Pulmonary artery endothelial cell (primary cell): ENCODE results near the gene GCK. TPM values are rescaled to one million over a fixed set of nuclear protein-coding genes. Genes with fewer than 3 reads are reported as not detected.

Experiments used
- DNase-seq: peaks from one replicate; pipeline ENCODE4 v3.0.0-alpha.2; 2011; ENCODE audit warnings: low read depth, low spot score
- total RNA-seq: library from RNA; depleted of rRNA; stranded (reverse); fragments of >200 nt; gene quantifications from 2 replicates; pipeline ENCODE4 v1.2.3, GENCODE V29; 2014

The GCK gene
- 0.26 and 0.39 TPM in 2 replicates for total RNA-seq

DNA sequence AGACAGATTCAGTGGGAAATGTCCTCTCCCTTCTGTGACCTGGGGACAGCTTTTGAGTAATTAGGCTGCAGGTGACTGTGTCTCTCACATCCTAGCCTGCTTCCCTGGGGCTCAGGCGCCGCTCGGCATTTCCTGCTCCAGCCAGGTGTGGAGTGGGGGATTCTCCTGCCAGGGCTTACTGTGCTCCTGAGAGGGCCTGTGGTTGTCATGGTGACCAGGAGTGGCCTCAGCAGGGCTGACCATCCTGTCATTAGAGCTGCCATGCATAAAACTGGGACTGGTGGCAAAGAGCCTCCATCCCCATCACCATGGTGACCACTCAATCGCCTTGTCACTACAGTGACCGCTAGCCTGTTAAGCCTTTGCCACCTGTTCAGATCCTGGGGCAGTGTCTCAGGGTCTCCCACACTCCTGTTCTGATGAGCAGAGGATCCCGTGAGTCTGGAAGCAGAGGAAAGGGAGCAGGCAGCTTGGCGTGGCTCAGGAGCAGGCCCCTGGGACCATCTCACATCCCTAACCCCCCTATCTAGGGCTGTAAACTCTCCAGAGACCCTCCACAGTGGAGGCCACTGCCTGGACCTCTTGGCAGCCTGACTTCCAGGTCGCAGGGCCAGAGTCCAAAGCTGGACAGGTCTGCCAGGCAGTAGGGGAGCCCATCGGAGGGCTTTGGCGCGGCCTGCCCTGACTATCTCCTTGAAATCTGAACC, at the start of gene GCK:
Gene GCK, minus strand, starts transcription at position 154 of the 707 bp plus-strand sequence. CDS start 486 bp downstream, outside the sequence.
- DNase-seq, result no peak

DNA sequence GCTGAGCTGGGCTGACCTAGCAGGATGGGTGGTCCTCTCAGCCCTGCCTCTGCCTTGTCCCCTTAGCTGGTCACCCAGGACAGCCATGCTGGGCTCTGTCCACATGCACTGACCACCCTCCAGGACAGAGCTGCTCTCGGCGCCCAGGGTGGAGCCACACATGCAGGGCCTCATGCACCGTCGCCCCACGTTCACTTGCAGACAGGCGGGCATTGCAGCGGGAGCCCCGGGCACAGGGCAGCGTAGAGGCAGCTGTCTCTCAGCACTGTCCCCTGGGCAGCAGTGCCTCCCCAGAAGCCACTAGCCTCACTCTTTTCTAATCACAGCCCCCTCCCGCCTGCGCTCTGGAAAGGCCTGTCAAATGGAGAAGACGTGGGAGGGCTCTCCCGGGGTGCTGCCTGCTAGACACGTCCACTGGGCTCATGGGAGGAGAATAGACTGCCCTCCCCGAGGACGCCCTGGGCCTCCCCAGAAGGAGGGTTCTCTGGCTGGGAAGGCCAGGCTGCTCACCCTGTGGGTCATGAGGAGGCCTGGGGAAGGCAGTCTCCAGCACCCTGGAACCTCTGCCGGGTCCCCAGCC, 49.0 kb upstream of the GCK start:
- no peak for DNase-seq

DNA sequence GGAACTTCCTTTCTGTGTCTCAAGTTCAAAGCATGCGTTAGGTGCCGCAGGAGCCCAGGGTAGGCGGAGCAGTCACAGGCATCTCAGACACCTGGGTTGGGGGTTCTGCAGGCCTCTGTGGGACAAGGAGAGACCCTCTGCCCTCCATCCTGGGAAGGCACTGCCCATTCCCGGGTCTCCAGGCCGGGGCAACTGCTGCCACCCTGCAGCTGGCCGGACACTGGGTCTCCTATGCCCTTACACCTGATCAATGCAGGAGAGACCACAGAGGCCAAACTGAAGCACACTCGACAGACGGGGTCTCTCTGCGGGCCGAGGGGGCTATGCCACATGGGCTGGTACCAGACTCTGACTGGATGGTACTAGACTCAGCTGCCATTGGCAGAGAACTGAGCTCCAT, 48.5 kb upstream of the GCK start:
- DNase-seq, result no peak

DNA sequence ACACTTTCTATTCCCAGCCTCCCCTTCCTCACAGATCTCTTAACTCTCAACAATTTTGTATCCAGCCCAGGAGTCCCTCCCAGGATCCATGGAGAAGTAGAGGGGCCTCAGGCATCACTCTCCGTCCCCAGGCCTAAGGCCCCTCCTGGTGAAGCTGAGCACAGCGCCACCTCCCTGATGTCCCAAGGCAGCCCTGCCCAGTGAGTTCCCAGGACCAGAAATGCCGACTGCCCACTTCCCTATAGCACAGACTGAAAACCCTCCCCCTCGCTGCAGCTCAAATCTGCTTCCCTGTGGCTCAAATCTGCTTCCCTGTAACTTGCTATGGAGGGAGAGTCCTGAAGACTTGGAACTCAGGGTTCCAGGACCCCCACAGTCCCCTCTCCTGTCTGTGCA, 47.1 kb upstream of the GCK start:
- no peak for DNase-seq

DNA sequence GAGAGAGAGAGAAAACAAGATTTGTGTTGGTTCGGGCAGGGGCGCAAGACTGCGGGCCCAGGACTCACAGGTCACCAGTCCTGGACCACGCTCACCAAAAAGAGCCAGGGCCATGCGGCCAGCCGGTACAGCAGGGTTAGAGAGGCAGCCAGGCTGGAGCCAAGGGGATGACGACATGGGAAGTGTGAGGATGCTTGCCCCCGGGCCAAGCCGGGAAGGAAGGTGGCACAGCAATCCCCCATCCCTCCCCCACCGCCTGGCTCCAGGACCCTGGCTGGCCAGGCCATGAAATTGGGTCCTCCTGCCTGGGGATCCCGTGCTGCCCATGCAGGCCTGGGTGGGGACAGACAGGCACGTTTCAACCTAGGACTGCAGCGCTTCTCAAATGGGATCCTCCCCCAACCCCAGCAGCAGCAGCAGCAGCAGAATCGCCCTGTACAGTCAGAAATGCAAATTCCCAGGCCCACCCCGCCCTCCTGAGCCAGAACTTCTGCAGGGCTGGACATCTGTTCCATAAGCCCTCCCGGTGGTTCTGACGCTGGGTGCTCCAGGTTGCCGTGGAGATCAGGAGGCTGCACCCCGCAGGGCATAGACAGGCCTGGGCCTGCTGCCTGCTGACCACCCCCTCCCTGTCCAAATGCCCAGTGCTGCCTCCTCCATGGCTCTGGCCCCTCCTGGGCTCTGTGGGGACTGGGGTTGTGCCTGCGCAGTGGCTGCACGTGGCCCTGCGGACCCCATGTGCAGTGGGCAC, 46.5 kb upstream of the GCK start:
- no peak for DNase-seq

DNA sequence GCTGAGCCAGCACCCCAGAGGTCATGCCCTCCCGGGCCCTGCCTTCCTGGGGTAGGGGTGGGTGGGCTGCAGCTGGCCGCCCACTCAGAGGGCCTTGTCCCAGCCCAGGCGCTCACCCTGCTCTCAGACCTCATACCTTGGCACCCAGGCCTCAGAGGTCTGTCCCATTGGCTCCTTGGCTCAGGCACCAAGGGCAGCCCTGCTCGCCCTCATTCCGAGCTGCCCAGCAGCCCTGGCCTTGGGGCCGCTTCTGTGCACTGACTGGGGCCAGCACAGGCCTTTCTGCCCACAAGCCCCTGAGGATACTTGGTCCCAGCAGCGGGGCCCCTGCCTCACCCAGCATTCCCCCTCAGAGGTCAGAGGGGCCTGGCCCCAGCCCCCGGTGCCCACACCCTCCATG, 45.8 kb upstream of the GCK start:
- DNase-seq, result no peak

DNA sequence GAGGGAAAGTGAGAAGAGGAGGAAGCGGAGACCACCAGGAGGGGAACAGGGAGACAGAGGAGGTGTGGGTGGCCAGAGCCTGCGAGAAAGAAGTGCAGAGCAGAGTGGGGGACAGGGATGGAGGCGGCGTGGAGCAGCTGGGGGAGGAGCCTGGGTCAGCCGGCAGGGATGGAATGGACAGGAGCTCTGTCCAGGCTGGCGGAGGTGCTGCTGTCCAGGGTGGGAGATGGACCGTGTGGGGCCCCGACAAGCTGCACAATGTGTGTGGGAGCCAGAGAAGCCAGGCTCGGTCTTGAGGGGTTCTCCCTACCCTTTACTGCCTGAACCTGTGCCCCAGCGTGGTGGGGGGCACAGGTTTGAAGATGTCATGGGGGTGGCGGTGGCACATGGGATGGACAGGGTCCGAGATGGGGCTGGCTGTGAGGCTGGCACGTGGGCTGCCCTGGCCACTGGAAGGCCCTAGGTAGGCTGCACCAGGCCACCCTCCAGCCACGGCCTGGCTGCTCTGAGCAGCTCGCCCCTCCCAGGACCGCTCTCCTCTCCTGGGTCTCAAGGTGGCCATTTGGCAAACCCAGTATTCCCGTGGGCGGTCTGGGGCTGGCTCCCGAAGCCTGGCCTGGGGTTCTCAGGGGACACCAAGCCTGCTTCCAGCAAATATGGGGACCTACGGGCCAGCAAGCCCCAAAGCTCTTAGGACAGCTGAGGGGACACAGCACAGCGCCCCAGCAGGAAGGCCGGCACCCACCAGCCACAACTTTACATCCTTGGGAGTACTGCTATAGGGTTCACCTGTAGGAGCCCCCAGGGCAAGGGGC, 43.9 kb upstream of the GCK start:
- DNase-seq, result no peak

DNA sequence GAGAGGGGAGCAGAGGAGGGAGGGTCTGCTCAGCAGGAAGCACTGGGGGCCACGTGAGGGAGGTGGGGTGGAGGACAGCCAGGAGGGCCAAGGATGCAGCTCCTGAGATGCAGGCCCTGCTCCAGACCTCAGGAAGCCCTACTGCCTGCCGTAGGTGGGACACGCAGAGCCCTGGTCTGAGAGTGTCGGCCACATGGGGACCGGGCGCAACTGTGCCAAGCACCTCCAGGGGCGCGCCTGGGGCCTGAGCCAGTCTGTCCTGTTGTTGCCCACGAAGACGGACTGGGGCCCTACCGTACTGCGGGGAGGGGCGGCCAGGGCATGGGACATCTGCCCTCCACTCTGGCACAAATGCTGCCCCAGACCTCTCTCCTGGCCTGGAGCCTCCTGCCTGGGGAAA, 43.2 kb upstream of the GCK start:
- DNase-seq, result no peak

DNA sequence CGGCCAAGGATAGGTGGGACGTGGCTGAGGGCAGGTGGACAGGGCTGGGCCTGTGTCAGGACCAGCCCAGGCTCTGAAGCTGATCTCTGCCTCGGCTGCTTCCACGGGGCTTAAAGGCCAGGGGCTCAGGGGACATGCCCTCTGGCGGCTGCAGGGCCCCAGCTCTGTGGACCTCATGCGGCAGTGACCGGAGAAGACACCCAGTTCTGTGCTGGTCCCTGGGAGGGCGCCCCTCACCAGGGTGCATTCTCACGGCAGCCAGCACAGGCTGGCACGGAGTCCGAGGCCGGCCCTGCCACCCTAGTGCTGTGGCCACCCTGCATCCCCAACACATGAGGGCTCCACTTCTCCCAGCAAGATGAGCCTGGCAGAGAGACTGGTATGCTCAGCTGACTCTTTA, 41.8 kb upstream of the GCK start:
- no peak for DNase-seq

DNA sequence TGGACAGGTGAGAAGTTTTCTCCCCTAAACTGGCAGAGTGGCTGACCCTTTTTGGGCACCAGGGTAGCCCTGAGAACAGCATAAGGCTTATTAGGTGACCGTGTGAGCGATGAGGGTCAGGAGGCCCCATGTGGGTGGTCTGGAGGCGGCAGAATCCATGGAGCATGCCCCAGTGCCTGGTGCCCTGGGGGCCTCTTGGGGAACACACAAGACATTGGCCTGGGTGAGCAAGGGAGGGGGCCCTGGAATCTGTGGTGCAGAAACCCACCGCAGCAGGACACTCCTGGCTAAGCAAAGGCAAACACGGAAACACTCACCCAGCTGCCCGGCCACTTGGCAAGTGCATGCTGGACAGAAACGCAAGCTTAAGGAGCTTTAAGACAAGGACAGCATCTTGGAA, 41.0 kb upstream of the GCK start:
- DNase-seq, result no peak

DNA sequence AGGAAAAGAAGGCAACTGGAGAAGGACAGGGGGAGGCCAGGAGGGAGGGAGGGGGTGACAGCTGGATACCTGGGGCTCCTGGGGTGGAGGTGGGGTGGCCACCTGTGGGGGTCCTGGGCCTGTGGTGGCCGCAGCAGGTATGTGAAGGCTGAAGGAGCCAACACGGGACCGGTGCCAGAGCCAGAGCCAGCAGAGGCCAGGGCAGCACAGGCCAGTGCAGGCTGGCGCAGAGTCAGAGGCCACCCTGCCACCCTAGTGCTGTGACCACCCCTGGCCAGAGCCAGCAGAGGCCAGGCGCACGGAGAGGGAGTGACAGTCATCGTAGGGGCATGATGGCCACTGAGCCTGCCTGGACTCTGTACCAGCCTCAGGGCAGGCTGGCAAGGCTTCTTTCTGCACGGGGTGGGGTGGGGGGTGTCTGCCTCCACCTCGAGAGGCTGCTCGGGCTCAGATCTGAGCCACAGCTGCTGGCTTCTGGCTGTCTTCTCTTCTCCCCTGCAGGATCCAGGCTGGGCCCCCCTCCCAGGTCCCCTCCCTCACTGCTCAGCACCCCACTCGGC, 40.4 kb upstream of the GCK start:
- DNase-seq, result no peak

DNA sequence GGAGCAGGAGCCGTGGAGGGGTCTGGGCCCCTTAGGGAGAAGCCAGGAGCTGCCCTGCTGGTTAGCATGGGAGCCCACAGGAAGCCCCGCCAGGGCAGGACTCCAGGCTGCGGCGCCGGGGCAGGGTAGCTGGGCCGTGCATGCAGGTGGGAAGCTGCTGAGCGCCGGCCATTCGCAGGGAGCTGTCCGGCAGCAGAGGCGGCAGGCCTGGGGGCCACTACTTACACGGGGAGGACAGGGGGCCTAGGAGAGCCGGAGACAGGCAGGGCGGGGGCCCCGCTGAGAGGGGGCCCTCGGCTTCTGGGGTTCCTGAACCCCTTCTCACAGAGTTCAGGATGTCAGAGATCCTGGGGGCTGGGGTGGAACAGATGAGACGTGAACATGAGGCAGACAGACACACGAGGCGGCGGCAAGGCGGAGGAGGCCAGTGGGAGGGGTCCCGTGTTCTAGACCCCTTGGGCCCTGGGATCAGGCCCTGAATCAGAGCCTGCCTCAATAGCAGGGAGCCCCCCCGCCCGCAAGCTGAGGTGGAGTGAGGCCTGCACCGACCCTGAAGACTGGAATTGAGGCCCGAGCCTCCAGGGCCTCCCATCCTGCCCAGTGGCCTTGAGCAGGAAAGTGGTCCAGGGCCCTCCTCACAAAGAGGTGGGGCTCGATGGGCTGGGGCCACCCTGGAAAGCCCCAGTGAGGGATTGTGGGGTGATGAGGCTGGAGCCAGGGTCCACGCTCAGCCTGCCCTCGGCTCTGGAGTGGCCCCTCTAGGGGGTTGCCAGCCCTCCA, 39.5 kb upstream of the GCK start:
- no peak for DNase-seq

DNA sequence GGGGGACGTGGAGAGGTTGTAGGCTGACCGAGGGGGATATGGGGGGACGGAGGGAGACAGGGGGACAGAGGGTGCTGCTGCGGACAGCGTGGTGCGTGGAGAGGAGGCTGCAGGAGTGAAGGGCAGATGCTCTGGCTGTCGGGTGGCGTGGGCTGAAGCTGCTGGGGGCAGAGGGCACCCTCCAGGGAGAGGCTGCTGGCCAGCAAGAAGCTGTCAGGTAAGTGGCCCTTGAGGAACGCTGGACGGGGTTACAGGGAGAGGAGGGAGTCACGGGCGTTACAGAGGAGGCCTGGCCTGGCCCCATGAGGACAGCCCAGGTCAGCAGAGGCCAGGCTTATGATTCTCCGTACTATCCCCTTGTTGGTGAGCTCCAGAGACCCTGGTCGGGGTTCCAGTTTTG, 38.7 kb upstream of the GCK start:
- DNase-seq, result no peak

DNA sequence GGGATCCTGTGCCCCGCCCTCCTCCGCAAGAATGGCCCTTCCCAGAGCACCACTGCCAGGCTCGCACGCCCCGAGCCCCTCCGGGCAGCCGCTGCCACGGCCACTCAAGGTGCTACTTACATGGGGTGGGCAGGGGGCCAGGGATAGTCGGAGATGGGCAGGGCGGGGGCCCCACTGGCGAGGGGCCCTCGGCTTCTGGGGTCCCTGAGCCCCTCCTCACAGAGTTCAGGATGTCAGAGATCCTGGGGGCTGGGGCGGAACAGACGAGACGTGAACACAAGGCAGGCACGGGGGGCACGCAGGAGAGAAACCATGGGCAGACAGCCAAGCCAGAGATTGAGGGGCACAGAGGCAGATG, 37.1 kb upstream of the GCK start:
- no peak for DNase-seq

DNA sequence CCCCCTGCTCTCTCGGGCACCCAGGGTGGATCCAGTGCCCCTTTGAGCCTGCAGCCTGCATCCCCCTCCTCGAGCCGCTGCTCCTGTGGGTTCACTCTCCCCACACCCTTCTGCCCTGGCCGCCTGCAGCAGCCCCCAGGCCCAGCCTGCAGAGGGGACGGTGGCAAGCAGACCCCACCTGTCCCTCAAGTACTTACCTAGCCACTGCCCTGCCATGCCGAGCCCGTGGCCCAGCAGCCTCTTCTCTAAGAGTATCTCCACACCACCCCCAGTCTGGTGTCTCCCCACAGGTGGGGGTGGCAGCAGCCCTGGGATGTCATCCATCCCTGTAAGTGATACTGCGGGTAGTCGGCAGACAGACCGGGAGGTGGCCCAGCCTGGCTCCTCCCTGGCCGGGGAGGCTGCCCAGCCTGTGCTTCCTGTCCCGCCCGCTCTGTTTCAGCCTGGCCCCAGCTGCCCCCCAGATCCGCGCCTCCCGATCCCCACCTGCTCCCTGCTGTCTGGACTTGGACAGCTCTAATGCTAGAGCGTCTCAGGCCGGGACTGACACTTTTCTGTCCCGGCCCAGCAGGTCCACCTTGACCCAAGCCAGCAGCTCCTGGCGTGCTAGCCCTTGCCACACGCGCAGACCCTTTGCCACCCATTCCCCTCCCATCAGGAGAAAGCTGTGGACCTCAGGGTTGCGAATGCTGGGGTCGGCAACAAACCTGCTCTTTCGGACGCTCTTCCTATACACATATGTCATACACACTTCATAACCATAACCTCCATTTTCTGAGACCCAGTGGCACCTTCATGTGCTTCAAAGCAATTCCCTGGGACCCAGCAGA, 36.5 kb upstream of the GCK start:
- DNase-seq, result no peak

DNA sequence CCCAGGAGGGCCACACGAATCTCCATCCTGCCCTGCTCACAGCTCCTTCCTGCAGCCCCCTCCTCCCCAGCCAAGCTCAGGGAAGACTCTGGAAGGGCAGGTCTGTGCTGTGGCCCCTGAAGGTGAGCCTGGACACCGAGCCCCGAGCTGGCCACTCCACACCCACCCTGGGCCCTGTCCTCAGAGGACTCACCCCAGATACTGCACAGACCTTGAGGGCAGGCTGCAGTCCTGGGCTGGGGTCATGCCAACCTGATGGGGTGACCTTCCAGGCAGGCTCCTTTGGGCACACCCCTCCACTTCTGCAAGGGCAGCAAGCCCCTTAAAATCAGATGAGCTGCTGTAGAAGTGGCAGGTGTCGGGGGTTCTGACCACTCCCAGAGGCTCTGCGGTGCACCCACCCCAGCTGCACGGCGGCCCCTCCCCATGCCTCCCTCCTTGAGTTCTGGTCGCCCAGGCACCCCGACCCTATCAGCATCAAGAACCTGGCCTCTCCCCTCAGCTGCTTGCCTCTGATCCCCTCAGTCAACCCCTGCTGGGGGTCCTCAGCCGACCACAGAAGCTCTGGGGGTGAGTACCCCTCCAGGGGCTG, 35.8 kb upstream of the GCK start:
- no peak for DNase-seq

DNA sequence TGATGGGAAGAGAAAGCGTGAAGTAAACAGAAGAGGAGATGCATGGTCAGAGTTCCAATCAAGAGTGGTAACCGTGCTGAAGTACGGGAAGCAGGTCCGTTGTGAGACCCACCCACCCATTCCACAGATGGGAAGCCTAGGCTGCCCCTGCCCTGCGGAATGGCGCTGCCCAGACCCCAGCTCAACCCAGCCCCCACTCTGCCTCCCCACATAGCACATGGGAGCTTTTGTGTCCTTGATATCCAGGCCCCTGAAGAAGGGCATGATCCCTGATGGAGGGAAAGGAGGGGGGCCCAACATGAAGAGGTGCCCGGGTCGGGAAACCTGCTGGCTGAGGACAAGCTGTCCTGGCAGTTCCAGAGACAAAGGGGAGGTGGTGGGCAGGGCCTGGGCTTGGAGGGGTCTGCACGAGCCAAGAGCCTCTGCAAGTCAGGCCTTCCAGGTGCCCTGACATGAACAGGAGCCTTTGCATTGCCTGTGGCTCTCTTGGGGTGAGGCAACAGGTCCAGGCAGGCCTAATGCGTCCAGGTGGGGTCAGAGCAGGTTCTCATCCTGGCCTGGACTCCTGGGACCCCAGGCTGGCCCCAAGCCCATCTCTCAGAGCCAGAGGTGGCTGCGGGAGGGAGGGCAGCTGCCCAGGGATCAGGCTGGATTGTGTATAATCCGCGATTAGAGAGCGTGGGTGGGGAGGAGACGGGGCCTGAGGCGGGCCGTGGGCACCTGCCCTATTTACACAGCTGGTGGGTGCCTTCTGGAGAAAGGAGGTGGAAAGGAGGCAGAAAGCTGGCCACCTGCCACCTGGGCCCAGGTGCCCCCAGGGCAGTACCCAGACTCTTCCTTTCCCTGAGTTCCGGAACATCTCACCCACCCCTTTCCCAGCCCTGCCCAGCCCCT, 35.1 kb upstream of the GCK start:
- DNase-seq, result no peak

DNA sequence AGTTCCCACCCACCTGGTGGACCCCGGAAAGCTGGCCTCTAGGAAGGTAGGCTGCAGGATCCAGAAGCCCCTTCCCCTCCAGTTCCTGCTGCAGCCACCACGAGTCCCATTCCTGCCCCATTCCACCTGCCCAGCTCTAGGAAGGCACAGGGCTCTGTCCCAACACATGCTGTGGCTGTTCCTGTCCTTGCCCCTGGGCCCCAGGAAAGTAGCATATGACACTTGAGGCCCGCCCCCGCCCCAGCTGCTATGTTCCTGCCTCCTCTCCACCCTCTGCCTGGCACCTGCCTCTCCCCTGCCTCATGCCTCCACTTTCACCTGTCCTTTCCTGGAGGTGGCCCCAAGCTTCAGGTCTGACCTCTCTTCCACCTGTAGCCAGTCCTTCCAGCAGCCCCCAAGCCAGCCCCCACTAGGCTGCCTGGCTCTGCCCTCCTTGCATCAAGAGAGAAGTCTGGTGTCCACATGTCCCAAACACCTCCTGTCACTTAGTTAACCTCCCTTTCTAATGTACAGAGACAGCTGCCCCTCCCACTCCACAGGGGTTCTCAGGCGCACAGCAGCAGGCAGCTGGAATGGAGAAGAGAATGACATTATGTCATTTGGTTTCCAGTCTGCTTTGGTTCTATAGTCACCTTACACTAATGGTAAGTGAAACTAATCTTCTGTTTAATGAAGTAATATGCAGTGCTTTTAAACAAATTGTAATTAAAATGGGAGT, 34.3 kb upstream of the GCK start:
- DNase-seq, result no peak
